Fibroblast of lung (primary cell): ENCODE measurements around the gene HOXB5. TPM values are rescaled to one million over a fixed set of nuclear protein-coding genes. Genes with fewer than 3 reads are reported as not detected.
A peak's percentile ranks its signal among the peaks of the same experiment; 100 is the strongest.

Source experiments
- DNase-seq, 2 donors: peaks; one replicate each; pipeline versions ENCODE4 v3.0.0 to v3.0.0-alpha.2; 2010; ENCODE audit warnings: low read depth in 2 of 2
- H2AFZ ChIP-seq: 2 replicates; pipeline ENCODE4 v1.5.1; 2012; ENCODE audit warnings: low read length, control low read depth, inconsistent platforms
- H3K27ac ChIP-seq: 2 replicates; pipeline ENCODE4 v1.5.1; 2011; ENCODE audit warnings: low read length, control low read depth; ENCODE audit not compliant: insufficient read depth
- H3K27me3 ChIP-seq: 2 replicates; pipeline ENCODE4 v1.5.1; 2011; ENCODE audit warnings: mild to moderate bottlenecking, low read length; ENCODE audit not compliant: control insufficient read depth, insufficient read depth
- H3K36me3 ChIP-seq: 2 replicates; pipeline ENCODE4 v1.5.1; 2011; ENCODE audit warnings: low read length; ENCODE audit not compliant: control insufficient read depth, insufficient read depth
- H3K4me1 ChIP-seq: 2 replicates; pipeline ENCODE4 v1.5.1; 2011; ENCODE audit warnings: low read length; ENCODE audit not compliant: control insufficient read depth, insufficient read depth; ENCODE audit errors: extremely low read depth
- H3K4me2 ChIP-seq: 2 replicates; pipeline ENCODE4 v1.5.1; 2011; ENCODE audit warnings: low read length, control low read depth; ENCODE audit not compliant: insufficient read depth; ENCODE audit errors: extremely low read depth
- H3K4me3 ChIP-seq, 4 experiments: fragments of 200-600 bp in 1 of 4; sonication (generic) in 1 of 4; replicated peaks in 1 of 4; 2 replicates each; pipeline ENCODE4 v1.5.1; 2011 to 2016; ENCODE audit warnings: low read length in 4 of 4, low read depth in 3 of 4, mild to moderate bottlenecking in 3 of 4, control low read depth in 2 of 4, inconsistent platforms in 1 of 4, mixed read lengths in 1 of 4; ENCODE audit not compliant: insufficient read depth in 1 of 4; ENCODE audit errors: control extremely low read depth in 1 of 4
- H3K79me2 ChIP-seq: 2 replicates; pipeline ENCODE4 v1.5.1; 2012; ENCODE audit warnings: mild to moderate bottlenecking, low read length, inconsistent platforms; ENCODE audit not compliant: control insufficient read depth, insufficient read depth
- H3K9ac ChIP-seq: 2 replicates; pipeline ENCODE4 v1.5.1; 2011; ENCODE audit warnings: mild to moderate bottlenecking, low read length, control low read depth; ENCODE audit not compliant: insufficient read depth
- H3K9me3 ChIP-seq: 2 replicates; pipeline ENCODE4 v1.5.1; 2012; ENCODE audit warnings: low read depth, low read length; ENCODE audit not compliant: control insufficient read depth, insufficient read depth
- H4K20me1 ChIP-seq: 2 replicates; pipeline ENCODE4 v1.5.1; 2011; ENCODE audit warnings: low read length; ENCODE audit not compliant: control insufficient read depth, insufficient read depth; ENCODE audit errors: extremely low read depth
- EZH2 ChIP-seq: IDR thresholded peaks from 2 replicates; pipeline ENCODE4 v1.5.1; 2012; ENCODE audit warnings: low read length, control low read depth, mild to moderate bottlenecking; ENCODE audit errors: missing control alignments
- polyA plus RNA-seq, 2 donors: library from polyadenylated mRNA; depleted of rRNA in 1 of 2; stranded (reverse) in 1 of 2; unstranded in 1 of 2; fragments of >200 nt; gene quantifications; 2 replicates each; pipeline ENCODE4 v1.2.1, GENCODE V29; 2011 to 2012; ENCODE audit warnings: missing spikeins in 1 of 2
- total RNA-seq: library from RNA; depleted of rRNA; stranded (reverse); fragments of >200 nt; gene quantifications from 2 replicates; pipeline ENCODE4 v1.2.1, GENCODE V29; 2014
- TF ChIP-seq, protein P1 (sequence below), 2 donors: IDR thresholded peaks in 1 of 2; conservative IDR thresholded peaks in 1 of 2; 1 replicate in 1 of 2; 2 replicates in 1 of 2; pipeline ENCODE4 v1.5.1; 2011 to 2012; ENCODE audit warnings: low read length in 2 of 2, control low read depth in 1 of 2, inconsistent platforms in 1 of 2, low read depth in 1 of 2, mild to moderate bottlenecking in 1 of 2

The HOXB5 gene
- total and polyA plus RNA-seq, 2 donors (not counting 1 experiment from before 2014, with no cell fraction given), result 2.1 to 9.4 TPM

DNA sequence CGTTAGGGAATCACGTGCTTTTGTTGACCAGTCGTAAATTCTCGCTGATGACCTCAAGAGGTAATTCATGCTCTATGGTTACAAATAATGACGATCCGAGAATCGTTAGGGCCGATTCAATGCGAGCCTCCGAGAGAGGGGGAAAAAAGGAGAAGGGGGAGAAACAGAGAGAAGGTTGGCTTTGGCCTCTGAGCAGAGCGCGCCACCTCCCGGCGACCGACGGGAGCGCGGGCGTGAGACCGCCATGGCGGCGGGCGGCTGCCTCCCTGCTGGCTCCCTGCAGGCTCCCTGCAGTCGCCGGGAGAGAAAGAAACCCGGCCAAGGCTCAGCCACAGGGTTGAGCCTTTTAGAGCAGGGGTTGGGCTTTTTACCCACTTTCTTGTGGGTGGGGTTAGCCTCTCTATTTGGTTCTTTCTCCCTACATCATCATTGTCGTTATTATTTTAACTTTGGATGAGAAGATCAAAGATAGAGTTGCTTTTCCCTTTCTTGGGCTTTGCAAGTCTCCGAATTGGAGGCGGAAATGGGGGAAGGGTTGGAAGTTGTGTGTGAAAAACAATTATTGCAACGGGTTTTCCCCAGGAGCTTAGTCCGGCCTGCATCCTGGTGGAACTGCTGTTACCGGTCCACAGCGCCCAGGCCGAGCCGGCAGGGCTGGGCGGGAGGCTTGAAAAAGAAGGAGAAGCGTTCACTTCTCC lies 410 bp upstream of the HOXB5 start:
- DNase-seq, result peak; percentile 87 to 100
- H3K9me3 ChIP-seq, result no peaks in the 10 kb centered on the region
- peaks cover 4% of the 10 kb centered on the region for H3K4me1 ChIP-seq
- TF ChIP-seq, protein P1, sequence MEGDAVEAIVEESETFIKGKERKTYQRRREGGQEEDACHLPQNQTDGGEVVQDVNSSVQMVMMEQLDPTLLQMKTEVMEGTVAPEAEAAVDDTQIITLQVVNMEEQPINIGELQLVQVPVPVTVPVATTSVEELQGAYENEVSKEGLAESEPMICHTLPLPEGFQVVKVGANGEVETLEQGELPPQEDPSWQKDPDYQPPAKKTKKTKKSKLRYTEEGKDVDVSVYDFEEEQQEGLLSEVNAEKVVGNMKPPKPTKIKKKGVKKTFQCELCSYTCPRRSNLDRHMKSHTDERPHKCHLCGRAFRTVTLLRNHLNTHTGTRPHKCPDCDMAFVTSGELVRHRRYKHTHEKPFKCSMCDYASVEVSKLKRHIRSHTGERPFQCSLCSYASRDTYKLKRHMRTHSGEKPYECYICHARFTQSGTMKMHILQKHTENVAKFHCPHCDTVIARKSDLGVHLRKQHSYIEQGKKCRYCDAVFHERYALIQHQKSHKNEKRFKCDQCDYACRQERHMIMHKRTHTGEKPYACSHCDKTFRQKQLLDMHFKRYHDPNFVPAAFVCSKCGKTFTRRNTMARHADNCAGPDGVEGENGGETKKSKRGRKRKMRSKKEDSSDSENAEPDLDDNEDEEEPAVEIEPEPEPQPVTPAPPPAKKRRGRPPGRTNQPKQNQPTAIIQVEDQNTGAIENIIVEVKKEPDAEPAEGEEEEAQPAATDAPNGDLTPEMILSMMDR (conservative IDR thresholded peaks at IDR 0.05 in 1 of 2, IDR thresholded peaks at IDR 0.05 in 1 of 2; ENCODE audit: low read depth in 1 of 2, low read length in 2 of 2), result peak; percentile 79 to 90
- TF ChIP-seq EZH2, result no peak
- H2AFZ ChIP-seq, result no peak overlapping the region
- peaks cover 4% of the 10 kb centered on the region for H3K36me3 ChIP-seq
- H3K9ac ChIP-seq, result peak overlapping the region; percentile 32
- H3K4me2 ChIP-seq, result peak overlapping the region; percentile 95
- H3K79me2 ChIP-seq, result peaks cover 97% of the 10 kb centered on the region
- H3K4me3 ChIP-seq, result peak overlapping the region; percentile 83 to 98 (median 92)
- H3K27me3 ChIP-seq, result no peaks in the 10 kb centered on the region
- no peaks in the 10 kb centered on the region for H4K20me1 ChIP-seq
- H3K27ac ChIP-seq, result peak overlapping the region; percentile 98

DNA sequence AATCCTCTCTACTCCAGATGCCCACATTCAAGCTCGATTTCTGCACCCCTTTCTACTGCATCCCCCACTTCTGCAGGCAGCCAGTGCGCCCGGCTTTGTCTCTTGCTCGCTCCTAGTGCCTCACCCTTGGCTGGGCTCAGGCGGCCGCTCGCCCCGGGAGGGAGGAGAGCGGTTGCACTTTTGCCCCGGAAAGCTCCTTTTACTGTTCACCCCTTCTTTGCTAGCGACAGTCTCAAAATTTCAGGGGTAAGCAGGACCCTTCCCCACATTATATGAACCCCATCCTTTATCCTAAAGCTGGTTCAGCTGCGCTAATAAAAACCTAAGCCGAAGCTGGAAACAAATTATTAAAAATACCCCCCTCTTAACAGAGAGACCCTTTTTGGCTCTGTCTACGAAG lies 1.0 kb downstream of the HOXB5 start:
- H3K79me2 ChIP-seq, result peaks cover 97% of the 10 kb centered on the region
- H3K4me3 ChIP-seq, result peak overlapping the region; percentile 83 to 98 (median 92)
- no peaks in the 10 kb centered on the region for H4K20me1 ChIP-seq
- no peak for TF ChIP-seq EZH2
- TF ChIP-seq, protein P1 (conservative IDR thresholded peaks at IDR 0.05 in 1 of 2, IDR thresholded peaks at IDR 0.05 in 1 of 2; ENCODE audit: low read depth in 1 of 2, low read length in 2 of 2), result no peak
- peak in 1 of 2 donors; percentile 35 for DNase-seq
- H3K4me2 ChIP-seq, result peak overlapping the region; percentile 81
- H2AFZ ChIP-seq, result no peak overlapping the region
- H3K36me3 ChIP-seq, result peaks cover 4% of the 10 kb centered on the region
- peak overlapping the region; percentile 94 for H3K9ac ChIP-seq
- H3K27ac ChIP-seq, result peak overlapping the region; percentile 98
- no peaks in the 10 kb centered on the region for H3K27me3 ChIP-seq
- H3K4me1 ChIP-seq, result peaks cover 2% of the 10 kb centered on the region
- no peaks in the 10 kb centered on the region for H3K9me3 ChIP-seq

DNA sequence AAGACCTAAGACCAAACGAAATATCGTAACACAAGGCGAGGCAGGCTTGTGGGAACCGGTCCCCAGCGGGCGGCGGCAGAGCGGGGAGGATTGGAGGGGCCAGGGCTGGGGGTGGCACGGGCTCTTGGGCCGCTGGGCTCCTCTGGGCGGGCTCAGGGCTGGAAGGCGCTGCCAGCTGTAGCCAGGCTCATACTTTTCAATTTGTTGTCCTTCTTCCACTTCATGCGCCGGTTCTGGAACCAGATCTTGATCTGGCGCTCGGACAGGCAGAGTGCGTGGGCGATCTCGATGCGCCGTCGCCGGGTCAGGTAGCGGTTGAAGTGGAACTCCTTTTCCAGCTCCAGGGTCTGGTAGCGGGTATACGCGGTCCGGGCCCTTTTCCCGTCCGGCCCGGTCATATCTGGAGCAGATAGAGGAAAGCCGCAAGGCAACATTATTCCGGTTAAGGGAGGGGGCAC lies 1.5 kb downstream of the HOXB5 start:
- H3K79me2 ChIP-seq, result peaks cover 97% of the 10 kb centered on the region
- TF ChIP-seq, protein P1 (conservative IDR thresholded peaks at IDR 0.05 in 1 of 2, IDR thresholded peaks at IDR 0.05 in 1 of 2; ENCODE audit: low read depth in 1 of 2, low read length in 2 of 2), result no peak
- TF ChIP-seq EZH2, result no peak
- peak overlapping the region; percentile 98 for H3K4me2 ChIP-seq
- peaks cover 2% of the 10 kb centered on the region for H3K4me1 ChIP-seq
- peak overlapping the region; percentile 83 to 98 (median 92) for H3K4me3 ChIP-seq
- no peak overlapping the region for H2AFZ ChIP-seq
- no peaks in the 10 kb centered on the region for H4K20me1 ChIP-seq
- DNase-seq, result peak; percentile 28 to 64
- H3K27me3 ChIP-seq, result no peaks in the 10 kb centered on the region
- H3K27ac ChIP-seq, result peak overlapping the region; percentile 98
- peaks cover 4% of the 10 kb centered on the region for H3K36me3 ChIP-seq
- H3K9me3 ChIP-seq, result no peaks in the 10 kb centered on the region
- peak overlapping the region; percentile 94 for H3K9ac ChIP-seq
